Hepatic stellate cell (primary cell): Measurements from ENCODE around the gene BASP1.
"Not testable (repeated sequence)": the region's sequence is repeated elsewhere in the genome, so short reads cannot be mapped to it uniquely, and the experiment has no call there.

Experiments used
- DNase-seq: peaks from one replicate; pipeline ENCODE4 v3.0.0; 2011; ENCODE audit warnings: low spot score

Gene BASP1

GRCh38 chr5:17289681-17290539 lies 72.5 kb downstream of the BASP1 start:
- peak; percentile 26 for DNase-seq

DNA sequence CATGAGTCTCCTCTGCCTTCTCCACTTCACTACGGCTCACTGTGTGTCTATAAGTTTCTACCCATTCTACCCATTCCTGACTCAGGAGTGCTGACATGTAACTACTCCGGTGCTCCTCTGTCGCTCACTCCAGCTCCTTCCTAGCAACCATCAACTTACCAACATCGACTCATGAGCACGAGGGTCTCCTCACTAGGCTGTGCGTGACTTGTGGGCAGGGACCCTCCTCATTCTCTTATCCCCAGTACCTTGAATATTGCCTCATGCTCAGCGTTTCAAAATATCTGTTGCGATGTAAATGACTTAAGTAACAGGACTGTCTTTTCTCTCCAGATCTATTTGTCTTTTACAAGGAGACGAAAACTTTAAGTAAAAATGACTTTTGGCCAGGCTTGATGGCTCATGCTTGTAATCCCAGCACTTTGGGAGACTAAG lies 73.1 kb downstream of the BASP1 start:
- no peak for DNase-seq

DNA sequence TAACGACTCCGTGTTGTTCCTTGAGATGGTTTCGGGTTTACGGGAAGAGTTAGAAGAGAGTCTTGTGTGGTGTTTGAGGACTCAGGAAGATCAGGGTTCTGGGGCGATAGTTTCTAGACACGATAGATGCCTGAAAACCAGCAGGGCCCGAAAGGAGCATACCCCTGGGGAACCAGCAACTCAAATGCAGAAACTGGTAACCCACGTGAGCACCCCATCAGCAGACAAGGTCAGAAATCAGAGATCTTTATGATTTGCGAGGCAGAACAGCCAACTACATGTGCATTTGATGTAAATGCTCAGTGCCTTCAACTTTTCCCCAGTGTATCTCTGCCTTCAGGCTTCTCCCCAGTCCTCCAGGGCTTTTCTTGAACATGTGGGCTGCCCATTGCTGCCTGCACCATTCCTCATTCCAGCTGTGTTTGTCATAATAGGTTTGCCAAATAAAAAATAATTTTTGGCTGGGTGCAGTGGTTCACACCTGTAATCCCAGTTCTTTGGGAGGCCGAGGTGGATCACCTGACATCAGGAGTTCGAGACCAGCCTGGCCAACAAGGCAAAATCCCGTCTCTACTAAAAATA lies 75.1 kb downstream of the BASP1 start:
- no peak for DNase-seq

GRCh38 chr5:17294639-17295311 lies 77.3 kb downstream of the BASP1 start:
- DNase-seq = no peak

GRCh38 chr5:17295671-17296070 lies 78.2 kb downstream of the BASP1 start:
- no peak for DNase-seq

GRCh38 chr5:17302106-17302505 lies 84.7 kb downstream of the BASP1 start:
- no peak for DNase-seq

DNA sequence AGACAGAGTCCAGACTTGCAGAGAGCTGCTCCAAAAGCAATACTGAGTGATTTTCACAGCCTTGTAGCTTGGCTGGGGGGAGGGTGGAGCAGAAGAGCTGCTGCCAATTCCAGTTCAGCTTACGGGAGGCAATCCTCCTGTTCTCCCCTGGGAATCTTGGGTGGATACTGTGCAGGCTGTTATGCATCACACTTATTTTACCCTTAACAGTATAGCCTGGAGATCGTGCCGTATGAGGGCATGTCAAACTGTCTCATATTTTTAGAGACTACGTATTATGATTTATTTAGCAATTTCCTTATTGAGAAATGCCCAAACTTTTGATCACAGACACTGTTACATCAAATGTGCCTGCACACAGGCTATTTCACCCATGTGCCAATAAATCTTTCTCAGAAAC lies 85.2 kb downstream of the BASP1 start:
- peak; percentile 26 for DNase-seq

- peak; percentile 27 for DNase-seq
Observed at GRCh38 chr5:17304282-17304681, 86.9 kb downstream of the BASP1 start.

- DNase-seq = no peak
Observed at GRCh38 chr5:17305017-17305416, 87.6 kb downstream of the BASP1 start.

- no peak for DNase-seq
Observed at GRCh38 chr5:17305964-17306725, 88.7 kb downstream of the BASP1 start.

- no peak for DNase-seq
Observed at GRCh38 chr5:17306726-17307091, 89.3 kb downstream of the BASP1 start.

GRCh38 chr5:17307440-17307839 lies 90.0 kb downstream of the BASP1 start:
- not testable (repeated sequence) for DNase-seq

DNA sequence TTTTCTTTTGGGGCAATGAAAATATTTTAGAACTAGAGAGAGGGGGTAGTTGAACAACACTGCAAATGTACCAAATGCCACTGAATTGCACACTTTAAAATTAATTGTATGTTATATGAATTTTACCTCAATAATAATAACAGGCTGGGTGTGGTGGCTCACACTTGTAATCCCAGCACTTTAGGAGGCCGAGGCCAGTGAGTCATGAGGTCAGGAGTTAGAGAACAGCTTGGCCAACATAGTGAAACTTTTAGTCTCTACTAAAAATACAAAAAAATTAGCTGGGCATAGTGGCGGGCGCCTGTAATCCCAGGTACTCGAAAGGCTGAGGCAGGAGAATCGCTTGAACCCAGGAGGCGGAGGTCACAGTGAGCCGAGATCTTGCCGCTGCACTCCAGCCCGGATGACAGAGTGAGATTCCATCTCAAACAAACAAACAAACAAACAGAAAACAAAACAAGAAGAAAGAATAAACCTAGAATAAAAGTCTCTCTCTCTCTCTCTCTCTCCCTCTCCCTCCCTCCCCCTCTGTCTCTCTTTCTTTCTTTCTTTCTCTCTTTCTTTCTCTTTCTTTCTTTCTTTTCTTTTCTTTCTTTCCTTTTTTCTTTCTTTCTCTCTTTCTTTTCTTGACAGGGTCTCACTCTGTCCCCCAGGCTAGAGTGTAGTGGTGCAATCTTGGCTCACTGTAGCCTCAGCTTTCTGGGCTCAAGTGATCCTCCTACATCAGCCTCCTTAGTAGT lies 91.1 kb downstream of the BASP1 start:
- no peak for DNase-seq

- DNase-seq = no peak
Observed at GRCh38 chr5:17309462-17309861, 92.0 kb downstream of the BASP1 start.

- not testable (repeated sequence) for DNase-seq
Observed at GRCh38 chr5:17310502-17310901, 93.1 kb downstream of the BASP1 start.

DNA sequence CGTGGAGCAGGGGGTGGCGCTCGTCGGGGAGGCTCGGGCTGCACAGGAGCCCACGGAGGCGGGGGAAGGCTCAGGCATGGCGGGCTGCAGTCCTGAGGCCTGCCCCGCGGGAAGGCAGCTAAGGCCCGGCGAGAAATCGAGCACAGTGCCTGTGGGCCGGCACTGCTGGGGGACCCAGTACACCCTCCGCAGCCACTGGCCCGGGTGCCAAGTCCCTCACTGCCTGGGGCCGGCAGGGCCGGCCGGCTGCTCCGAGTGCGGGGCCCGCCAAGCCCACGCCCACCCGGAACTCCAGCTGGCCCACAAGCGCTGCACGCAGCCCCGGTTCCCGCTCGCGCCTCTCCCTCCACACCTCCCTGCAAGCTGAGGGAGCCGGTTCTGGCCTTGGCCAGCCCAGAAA lies 94.4 kb downstream of the BASP1 start:
- DNase-seq = not testable (repeated sequence)

DNA sequence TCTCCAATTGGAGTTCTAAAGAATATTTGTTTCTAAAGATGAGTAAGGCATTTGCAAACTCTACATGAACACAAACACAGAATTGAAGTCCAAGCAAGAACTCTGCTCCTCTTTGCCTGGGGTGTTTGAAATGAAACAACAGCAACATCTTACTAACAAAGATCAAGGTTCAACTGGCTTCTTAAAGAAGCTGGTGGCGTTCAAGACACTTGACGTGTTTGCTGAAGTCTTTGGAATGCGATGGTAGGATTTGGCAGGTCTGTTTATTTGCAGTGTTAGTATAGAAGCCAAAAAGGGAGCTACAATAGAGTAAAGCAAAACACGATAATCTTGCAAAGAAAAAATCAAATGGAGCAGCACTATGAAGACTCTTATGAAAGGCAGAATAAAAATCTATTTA lies 94.9 kb downstream of the BASP1 start:
- DNase-seq = no peak

DNA sequence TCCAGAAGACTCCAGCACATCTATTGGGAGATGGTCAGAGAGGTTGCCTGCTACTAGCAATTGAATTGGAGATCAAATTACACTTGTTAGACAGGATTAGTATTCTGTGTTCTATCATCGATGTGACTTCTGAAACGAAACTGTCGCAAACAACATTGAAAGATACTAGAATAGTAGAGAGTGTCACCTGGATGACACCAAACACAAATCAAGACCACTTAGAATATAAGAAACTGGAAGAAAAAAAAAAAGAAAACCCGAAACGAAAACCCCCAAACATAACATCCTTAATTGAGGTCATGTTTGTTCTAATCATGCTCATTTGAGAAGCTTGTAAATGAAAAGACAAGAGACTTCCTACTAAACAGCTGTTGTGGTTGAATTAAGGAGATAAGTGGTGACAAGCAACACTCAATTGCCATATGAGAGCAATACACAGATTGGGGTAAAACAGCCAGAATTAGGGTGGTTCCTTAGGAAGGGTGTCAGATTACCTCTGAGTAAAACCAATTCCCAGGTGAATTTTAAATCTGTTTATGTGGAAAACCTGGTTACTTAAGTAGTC lies 97.6 kb downstream of the BASP1 start:
- no peak for DNase-seq

- DNase-seq = no peak
Observed at GRCh38 chr5:17315710-17316221, 98.3 kb downstream of the BASP1 start.

DNA sequence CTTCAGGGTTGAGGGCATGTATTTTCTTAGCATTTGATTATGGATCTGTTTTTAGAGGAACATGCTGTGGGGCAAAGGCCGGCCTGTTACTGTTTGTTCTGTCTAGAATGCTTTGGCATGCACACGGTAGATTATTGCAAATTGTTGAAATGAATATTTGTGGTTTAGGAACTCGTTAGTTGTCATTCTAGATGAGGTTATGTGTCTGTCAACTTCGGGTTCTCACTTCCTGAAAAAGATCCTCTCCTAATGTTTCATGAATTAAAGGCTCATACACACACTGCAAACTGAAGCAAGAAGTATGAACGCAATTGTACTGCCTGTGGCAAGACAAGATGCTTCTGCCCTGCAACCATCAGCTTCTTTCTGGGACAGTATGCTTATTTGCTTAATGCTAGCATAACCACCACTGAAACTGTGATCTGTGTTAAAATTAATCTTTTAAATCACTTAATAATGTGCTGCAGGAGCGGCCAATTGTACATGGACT lies 99.6 kb downstream of the BASP1 start:
- DNase-seq = no peak

GRCh38 chr5:17317473-17317872 lies 100.0 kb downstream of the BASP1 start:
- no peak for DNase-seq
